GM18909 (cell line): Measurements from ENCODE around the gene SLC8A2.

Source experiments
- ATAC-seq: cut with Tn5 transposase; IDR thresholded peaks from one replicate; pipeline ENCODE4 v1.9.1; 2021; ENCODE audit warnings: mild to moderate bottlenecking; ENCODE audit not compliant: unreplicated experiment, poor library complexity

Gene SLC8A2, protein sequence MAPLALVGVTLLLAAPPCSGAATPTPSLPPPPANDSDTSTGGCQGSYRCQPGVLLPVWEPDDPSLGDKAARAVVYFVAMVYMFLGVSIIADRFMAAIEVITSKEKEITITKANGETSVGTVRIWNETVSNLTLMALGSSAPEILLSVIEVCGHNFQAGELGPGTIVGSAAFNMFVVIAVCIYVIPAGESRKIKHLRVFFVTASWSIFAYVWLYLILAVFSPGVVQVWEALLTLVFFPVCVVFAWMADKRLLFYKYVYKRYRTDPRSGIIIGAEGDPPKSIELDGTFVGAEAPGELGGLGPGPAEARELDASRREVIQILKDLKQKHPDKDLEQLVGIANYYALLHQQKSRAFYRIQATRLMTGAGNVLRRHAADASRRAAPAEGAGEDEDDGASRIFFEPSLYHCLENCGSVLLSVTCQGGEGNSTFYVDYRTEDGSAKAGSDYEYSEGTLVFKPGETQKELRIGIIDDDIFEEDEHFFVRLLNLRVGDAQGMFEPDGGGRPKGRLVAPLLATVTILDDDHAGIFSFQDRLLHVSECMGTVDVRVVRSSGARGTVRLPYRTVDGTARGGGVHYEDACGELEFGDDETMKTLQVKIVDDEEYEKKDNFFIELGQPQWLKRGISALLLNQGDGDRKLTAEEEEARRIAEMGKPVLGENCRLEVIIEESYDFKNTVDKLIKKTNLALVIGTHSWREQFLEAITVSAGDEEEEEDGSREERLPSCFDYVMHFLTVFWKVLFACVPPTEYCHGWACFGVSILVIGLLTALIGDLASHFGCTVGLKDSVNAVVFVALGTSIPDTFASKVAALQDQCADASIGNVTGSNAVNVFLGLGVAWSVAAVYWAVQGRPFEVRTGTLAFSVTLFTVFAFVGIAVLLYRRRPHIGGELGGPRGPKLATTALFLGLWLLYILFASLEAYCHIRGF

DNA sequence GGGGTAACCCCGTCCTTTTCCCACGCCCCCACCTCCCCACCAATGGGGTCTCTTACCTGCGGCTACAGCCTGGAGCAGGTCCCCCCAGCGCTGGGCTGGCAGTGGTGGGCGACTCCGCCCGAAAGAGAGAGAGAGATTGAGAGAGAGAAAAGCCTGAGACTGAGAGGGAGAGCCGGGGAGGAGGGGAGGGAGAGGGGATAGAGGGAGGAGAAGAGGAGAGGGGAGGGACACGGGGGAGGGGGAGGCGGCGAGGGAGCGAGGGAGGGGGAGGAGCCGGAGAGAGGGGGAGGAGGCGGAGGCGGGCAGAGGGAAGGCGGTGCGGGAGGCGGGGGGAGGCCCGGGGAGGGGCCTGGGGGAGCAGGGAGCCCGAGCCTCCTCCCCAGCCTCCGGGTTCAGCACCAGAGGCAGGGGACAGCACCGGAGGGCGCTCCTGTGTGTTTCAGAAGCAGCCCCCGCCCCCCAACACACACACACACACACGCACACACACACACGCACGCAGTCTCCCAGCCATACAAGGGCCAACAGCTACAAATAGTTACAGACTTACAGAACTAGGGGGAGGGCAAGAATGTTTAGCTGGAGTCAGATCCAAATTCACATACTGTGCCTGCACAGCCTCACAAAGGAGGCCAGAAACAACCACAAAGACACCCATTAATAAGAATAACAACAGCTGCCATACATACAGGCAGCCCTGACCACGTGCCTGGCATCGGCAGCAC is at the start of gene SLC8A2:
SLC8A2 (minus strand) TSS at position 161 of the 725 bp plus-strand sequence. CDS start 5,490 bp downstream, outside the sequence.
- ATAC-seq = no peak

DNA sequence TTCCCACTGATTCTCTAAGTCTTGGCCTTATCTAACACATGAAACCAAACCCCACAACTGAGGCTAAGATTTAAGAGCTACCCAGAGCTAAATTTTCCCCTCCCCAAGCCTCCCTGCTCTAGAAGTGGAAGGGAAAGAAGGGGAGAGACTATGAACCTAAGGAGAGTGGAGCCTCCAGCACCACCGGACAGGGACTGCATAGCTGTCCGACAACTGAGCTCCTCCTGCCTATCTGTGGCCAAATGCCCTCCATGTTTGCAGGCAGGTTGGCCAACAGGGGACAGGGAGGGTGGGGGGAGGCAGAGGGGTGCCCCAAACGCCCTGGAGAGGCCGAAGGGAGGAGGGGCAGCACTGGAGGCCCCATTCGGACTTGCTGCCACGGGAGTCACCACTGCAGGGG is 49.1 kb upstream of the SLC8A2 start:
- no peak for ATAC-seq

DNA sequence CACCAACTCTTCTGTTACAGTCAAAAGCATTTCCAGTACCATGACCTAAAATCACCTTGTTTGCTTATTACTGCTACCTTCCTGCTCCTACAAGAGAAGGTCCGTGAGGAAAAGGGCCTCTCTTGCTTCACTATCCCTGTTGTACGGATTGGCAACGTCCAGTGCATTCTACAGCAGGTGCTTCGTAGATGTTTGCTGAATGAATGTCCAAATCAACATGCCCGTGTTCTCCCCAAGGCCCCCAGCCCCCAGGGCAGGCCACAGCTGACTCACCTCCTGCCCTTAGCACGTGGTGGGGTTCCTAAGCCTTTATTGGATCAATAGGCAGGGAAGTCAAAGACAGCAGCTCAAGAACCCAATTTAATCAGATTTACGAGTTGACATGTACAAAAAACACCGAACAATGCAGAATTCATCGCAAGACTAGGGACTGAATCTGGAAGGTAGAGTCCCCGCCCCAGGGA is 48.7 kb upstream of the SLC8A2 start:
- no peak for ATAC-seq

DNA sequence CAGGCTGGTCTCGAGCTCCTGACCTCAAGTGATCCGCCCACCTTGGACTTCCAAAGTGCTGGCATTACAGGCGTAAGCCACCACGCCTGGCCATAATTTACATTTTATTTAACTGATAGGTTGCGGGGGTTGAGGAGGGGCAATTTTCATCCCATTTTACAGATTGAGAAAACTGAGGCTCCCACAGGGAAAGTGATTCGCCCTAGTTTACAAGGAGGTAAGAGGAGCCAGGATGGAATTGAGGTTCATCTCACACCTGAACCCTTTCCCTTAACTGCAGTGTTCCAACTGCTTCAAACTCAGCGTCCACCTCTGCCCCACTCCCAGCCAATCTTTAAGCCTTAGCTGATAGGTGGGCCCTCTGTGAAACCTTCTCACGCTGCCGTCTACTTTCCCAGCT is 47.2 kb upstream of the SLC8A2 start:
- ATAC-seq = no peak

DNA sequence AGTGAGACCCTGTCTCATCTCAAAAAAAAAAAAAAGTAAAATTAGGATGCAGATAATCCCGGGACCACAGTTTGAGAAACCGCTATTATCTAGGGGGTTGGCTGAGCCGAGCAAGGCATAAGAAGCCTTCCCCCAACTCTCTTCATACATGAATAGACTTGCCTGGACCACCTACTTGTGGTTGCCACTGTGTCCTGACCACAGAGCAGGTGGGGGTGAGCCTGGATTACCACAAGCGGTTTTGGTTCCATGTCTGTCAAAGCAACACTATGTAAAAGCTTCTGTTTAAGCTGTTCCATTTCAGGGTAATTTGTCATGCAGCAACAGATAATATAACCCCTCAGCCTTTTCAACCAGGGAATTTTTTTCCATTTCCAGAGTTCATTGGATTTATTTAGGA is 46.4 kb upstream of the SLC8A2 start:
- ATAC-seq = no peak

DNA sequence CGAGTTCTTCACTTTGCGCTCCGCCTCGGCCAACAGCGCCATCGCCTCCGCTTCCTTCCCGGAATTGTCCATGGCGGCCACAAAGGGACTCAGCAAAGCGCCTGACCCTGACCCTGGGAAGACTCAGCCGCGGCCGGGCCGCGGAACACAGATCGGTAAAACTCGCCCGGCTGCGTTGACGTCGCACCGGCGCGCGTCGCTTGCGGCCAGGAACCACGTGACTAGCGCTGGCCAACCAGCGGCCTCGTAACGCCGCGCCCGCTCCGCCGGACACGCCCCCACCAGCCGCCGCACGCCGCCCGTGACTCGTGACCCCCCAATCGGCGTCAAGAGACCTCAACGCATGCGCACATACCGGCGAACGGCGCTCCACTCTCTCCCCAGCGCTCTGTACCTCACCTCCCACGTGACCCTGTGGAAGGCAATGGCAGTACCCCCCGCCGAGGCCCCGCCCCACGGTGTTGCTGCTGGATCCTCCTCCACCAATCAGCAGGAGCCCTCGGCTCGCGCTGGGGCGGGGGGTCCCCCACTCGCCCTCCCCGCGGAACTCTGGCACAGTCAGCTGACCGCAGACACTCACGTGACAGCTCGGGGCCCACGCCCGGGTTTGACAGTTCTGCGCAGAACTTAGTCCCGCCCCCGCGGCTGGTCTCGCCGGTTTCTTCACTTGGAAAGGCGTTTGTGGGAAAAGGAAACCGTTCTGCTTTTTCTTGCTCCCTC is 43.3 kb upstream of the SLC8A2 start, which contains the start of gene NAPA:
NAPA (minus strand) TSS at position 195 of the 720 bp plus-strand sequence; CDS start at position 72, 123 bp downstream.
- peak; percentile 88 for ATAC-seq

DNA sequence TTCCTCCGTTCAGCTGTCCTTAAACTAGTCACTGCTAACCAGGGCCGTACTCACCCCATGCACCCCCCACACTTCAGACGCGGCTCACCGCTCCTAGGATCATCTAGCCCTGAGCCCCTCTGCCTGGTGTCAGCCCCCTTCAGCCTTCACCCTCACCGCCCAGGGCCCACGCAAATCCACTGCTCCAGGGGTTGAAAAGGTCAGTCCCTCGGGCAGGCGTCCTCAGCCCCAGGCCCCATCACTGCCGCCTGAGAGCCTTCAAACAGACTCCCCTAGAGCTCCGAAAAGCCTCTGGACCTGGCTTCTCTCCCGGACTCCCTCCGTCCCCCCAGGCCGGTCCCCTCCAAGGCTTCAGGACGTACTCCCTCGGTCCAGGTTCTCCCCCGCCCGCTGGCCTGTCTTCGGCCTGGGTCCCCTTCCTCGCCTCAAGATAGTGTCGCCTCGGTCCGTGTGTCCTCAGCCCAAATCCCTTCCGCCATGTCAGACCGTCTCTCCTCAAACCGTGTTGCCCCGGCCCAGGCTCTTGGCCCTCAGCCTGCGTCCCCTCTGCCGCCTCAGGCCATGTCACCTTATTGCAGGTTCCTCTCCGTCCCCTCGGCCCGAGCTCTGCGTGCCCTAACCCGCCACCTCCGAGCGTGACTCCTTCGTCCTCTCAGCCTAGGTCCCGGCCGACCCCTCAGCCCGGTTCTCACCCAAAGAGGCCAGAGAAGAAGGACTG is 42.6 kb upstream of the SLC8A2 start:
- peak; percentile 1 for ATAC-seq

DNA sequence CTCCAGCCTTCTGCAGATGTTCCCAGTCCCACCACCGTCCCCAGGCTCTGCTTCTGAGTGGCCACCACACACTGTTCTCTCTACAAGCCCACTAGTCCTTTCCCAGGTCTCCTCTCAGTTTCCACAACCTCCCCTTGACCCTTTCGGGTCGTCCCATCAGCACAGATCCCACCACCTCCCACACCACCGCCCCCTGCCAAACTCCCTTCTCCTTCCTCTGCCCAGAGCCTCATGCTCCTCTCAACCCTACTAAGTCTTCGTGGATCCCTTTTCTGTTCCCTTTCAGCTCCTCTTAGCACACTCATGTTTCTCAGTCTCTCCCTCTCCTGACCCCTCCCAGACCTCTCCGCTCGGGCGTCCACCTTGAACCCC is 41.2 kb upstream of the SLC8A2 start:
- ATAC-seq = no peak

DNA sequence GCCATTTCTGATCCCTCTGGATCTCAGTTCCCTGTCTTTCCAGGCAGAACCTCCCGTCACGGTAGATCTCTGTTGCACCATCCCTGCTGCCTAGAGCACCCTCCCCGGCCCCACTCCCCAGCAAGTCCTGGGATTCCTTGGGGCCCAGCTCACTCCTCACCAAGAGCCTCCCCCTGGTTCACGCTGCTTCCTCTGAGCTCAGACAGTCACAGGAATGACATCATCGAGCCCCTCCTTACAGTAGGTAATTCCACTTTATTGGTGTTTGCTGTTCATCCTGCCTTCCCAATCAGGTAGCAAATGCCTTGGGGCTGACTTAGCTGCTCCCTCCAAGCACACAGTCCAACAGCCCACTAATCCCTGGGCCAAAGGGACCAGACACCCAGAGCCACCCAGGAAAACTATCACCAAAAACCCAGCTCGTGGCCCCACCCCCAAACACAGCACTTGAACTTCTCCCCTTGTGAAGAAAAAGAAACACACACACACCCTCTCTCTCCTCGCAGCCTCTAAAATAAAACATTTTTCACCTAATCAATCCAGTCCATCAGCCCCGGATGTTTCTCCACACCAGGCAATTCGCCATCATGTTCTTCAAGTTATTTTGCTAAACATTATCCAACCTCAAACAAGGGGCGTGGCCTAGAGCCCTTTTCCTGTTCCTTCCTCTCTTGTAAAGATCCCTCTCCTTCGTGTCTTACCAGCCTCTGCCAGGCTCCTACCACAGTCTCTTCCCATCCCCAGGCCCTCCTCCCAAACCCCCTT is 40.7 kb upstream of the SLC8A2 start:
- no peak for ATAC-seq

DNA sequence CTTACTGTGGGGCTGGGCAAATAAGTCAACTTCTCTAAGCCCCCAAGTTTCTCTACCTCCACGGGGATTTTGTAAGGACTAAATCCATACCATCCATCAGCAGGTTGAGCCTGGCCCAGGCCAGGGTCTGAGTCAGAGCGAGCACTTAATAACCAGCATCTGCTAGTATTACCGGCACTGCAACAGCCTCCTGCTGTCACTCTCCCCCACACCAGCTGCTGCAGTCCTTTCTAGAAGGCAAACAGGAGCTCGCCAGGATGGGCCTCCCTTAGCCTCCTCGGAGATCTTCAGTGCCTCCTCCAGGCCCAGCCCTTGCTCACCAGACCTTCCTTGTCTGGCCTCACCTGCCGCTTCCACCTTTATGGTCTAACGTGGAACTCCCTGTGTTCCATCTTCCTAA is 40.0 kb upstream of the SLC8A2 start:
- no peak for ATAC-seq

DNA sequence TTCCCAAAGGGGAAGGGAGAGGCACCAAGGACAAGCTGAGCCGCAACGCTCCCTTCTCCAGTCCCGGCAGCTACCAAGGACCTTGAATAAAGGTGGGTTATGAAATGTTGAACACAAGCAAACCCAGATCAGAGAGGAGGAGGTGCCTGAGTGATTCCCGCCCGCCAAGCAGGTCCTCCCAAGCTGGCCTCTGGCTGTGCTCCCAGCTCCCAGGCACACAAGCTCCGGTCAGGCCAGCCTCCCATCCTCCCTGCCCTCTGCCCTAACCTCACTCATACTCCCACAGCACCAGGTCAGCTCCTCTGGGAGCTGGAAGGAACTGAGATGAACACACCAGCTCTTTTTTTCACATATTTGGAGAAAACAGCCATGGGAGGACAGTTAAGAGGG is 39.4 kb upstream of the SLC8A2 start:
- no peak for ATAC-seq

DNA sequence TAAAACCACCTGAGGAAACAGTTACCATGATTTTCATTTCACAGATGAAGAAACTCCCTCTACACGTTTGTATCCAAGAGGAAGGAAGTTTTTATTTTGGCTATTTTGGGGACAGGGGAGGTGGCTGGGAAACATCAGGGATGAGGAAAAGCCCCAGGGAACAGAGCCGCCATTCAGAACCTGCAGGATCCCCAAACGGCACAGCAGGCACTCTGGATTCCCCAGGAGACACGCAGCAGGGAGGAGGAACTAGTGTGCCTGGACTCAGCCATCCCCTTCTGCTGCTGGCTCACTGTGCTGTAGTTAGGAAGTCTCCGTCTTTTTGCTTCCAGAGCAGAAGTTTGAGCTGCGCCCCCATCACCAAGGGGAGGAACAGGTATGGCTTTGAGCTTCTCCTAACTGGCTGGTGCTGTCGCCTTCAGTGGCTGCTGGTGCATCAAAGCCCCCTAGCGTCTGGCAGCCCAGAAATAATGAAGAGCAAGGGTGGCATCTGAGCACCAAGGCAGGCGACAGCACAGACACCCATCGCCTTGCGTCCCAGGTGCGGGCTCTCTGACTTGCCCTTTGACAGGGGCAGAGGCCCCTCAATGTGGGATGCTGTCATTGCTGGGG is 38.9 kb upstream of the SLC8A2 start:
- no peak for ATAC-seq

DNA sequence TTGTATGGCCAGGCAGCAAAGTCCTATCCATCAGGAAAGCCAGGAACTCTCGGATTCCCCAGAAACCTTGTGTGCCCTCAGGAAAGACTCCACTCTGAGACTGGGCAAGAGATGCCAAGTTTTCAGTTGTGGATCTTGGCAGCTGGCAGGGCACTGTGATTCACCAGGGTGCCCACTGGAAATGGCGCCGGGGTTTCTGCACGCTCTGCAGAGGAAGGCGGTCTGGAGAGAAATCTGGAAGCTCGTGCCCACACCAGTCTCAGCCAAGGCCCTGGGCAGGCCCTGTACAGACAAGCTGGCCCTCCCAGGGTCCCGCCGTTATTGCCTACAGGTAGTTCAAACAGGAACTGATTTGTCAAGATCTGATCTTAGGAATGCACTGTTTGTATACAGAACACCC is 38.3 kb upstream of the SLC8A2 start:
- no peak for ATAC-seq

DNA sequence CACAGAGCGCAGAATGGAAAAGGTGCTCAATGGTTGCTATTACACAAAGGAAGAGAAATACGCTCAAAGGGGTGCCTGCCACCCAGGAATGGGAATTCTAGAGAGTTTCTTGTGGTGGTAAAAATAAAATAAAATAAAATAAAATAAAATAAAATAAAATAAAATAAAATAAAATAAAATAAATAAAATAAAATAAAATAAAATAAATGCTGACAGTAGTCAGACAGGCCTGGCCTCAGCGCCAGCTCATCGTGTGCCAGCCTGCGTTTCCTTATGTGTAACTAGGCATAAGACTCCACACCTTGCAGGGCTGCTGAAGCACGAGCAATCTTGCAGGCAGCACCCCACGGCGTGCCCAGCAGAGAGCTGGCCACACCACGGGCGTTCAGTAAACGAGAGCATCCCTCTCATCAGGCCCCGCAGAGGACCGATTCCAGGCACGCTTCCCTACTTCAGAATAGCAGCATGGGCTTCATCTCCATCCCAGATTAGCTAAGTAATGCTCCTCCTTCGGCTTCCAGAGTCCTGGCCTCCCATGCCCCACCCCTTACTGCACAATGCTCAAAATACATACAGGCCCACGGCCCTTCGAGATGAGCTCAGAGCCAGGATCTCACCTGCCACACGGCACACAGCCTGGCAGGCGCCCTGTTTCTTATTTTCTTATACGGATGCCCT is 37.6 kb upstream of the SLC8A2 start:
- no peak for ATAC-seq

DNA sequence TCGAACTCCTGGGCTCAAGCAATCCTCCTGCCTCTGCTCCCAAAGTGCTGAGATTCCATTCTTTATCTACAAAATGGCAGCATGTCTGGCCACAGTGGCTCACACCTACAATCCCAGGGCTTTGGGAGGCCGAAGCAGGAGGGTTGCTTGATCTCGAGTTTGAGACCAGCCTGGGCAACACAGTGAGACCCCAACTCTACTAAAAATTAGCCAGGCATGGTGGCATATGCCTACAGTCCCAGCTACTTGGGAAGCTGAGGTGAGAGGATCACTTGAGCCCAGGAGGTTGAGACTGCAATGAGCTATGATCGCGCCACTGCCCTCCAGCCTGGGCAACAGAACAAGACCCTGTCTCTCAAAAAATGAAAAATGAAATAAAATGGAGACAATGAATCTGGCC is 37.0 kb upstream of the SLC8A2 start:
- no peak for ATAC-seq

DNA sequence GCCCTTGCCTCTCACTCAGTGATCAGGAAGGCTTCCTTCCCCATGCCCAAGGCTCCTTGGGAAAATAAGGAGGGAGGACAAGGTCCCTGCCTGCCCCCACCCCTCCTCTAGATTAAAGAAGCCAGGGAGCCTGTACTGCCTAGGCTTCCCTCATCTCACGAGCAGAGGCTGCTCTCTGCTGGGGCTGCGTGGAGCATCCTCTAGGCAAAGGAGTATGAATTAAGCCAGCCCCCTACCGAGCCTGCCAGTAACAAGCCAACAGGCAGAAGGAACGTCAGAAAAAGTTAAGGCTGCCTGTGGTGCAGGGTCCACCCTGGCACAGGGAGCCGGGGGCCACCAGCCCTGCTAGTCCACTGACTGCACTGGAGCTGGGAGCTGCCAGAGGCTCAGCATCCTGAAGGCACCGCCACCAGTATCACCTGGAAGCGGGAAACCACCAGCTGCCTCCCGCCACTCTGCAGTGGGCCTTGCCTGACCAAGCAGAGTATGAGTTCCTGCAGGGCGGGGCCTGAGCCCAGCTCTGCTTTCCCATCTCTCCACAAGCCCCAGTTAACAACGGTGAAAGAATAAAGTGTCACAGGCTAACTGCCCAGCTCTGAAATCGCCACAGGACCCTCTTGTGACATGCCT is 36.3 kb upstream of the SLC8A2 start:
- no peak for ATAC-seq

DNA sequence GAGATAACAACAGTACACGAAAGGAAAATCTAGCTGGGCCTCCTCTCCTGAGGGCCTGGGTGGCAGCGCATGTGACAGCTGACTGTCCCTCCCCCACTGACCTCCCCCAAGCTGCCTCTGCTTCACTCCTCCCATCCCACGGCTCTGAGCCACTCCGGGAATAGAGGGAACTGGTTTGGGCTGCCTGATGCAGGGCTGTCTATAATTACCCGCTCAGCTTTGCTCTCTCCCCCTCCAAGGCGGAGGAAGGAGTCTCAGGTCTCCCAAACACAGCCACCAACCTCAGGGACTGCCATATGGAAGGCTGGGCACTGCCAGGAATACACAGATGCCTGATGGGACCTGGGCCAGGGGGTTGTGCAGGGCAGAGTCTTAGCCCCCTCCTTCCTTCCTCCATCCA is 35.3 kb upstream of the SLC8A2 start:
- ATAC-seq = no peak
